ENCODE results near the gene RYR3.
"Not testable (repeated sequence)": the region's sequence is repeated elsewhere in the genome, so short reads cannot be mapped to it uniquely, and the experiment has no call there.

Gene RYR3

DNA sequence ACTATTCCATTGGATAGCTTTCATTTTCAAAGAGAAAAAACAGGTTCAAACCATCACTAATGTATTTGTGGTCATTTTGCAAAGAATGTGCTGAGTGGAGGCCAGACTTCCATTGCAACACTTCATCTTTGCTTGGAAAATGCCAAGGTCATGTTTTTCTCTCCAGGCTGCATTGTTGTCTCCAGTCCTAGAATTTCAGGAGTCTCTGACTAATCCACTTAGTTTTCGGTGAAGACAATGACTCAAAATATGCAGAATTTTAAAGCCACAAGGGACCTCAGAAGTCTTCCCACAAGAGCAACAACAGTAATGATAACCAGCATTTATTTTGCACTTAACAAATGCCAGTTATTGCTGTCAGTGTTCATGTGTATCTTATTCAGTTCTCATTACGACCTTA, 277.0 kb downstream of the RYR3 start:
- TF ChIP-seq, protein P1, sequence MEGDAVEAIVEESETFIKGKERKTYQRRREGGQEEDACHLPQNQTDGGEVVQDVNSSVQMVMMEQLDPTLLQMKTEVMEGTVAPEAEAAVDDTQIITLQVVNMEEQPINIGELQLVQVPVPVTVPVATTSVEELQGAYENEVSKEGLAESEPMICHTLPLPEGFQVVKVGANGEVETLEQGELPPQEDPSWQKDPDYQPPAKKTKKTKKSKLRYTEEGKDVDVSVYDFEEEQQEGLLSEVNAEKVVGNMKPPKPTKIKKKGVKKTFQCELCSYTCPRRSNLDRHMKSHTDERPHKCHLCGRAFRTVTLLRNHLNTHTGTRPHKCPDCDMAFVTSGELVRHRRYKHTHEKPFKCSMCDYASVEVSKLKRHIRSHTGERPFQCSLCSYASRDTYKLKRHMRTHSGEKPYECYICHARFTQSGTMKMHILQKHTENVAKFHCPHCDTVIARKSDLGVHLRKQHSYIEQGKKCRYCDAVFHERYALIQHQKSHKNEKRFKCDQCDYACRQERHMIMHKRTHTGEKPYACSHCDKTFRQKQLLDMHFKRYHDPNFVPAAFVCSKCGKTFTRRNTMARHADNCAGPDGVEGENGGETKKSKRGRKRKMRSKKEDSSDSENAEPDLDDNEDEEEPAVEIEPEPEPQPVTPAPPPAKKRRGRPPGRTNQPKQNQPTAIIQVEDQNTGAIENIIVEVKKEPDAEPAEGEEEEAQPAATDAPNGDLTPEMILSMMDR (IDR thresholded peaks at IDR 0.05; ENCODE audit: insufficient read depth, low read depth, low read length, missing control alignments), result no peak

DNA sequence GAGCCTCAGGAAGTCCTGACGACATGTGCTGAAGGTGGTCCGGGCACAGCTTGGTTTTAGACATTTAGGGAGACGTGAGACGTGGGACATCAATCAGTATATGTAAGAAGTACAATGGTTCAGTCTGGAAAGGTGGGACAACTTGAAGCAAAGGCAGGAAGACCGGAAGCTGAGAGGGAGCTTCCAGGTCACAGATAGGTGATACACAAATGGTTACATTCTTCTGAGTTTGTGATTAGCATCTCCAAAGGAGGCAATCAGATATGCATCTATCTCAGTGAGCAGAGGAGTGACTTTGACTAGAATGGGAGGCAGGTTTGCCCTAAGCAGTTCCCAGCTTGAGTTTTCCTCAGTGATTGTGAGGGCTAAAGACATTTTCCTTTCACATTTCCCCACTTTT, 282.1 kb downstream of the RYR3 start:
- H3K4me3 ChIP-seq (ENCODE audit: low read length), result no peak overlapping the region
- TF ChIP-seq, protein P1 (IDR thresholded peaks at IDR 0.05; ENCODE audit: insufficient read depth, low read depth, low read length, missing control alignments), result no peak
- no peak for DNase-seq (ENCODE audit: low read depth)

More for the DNA sequence above, 277.0 kb downstream of the RYR3 start:
- peak; percentile 48 for DNase-seq (ENCODE audit: low read depth)
- H3K4me3 ChIP-seq (ENCODE audit: low read length), result no peak overlapping the region

DNA sequence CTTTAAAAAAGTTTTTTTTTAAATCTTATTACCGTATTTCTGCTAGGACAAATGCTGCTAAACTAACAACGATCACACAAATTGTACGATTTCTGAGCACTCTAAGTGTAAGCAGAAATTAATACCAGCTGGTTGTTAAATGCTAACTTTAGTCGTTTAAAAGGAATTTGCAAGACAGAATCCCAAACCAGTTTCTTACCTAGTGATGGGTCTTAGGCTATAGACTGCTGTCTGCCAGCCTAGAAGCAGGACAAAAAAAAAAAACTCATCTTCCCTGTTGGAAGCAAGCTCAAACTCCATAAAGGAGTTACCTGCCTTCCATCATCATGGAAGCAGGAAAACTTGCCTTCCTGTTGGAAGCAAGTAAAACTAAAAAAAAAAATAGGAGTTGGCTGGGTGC, 287.6 kb downstream of the RYR3 start:
- DNase-seq (ENCODE audit: low read depth); H3K4me3 ChIP-seq (ENCODE audit: low read length): not testable (repeated sequence)

DNA sequence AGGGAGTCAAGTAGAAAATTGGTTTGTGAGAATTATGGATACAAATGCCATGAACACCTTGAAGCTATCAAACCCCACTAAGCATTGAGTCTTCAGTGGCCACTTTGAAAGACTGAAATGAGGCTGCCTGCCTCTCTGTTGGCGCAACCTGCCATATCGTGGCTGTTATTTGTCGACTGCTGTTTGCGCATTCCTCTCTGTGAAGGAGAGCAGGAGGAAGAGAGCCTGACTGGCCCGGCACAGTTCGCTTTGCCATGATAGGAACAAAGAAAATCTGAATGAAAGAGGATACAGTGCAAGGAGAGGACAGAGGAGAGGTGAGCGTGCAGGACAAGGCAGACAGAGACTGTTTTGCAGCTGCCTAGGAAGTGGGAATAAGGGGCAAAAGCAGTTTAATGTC, 289.4 kb downstream of the RYR3 start:
- TF ChIP-seq, protein P1 (IDR thresholded peaks at IDR 0.05; ENCODE audit: insufficient read depth, low read depth, low read length, missing control alignments), result no peak
- DNase-seq (ENCODE audit: low read depth), result no peak

DNA sequence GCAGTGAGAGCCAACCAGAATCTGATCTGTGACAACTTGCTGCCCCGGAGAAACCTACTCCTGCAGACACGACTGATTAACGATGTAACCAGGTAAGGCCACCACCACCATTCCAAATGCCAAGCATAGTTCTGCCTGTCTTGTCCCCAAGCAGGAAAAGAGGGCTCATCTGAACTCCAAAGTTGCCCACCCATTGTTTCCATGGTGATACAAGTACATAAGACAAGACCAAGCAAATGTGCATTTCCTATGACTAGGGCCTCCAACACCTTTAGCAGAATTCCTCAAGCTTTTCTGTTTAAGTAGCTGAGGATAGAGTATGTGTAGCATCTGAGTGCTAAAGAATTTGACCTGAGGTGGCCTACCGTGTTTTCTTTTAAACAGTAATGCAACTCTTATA, 290.7 kb downstream of the RYR3 start:
- no peak overlapping the region for H3K4me3 ChIP-seq (ENCODE audit: low read length)
- TF ChIP-seq, protein P1 (IDR thresholded peaks at IDR 0.05; ENCODE audit: insufficient read depth, low read depth, low read length, missing control alignments), result no peak
- DNase-seq (ENCODE audit: low read depth), result no peak

More for the DNA sequence above, 289.4 kb downstream of the RYR3 start:
- H3K4me3 ChIP-seq (ENCODE audit: low read length), result no peak overlapping the region

DNA sequence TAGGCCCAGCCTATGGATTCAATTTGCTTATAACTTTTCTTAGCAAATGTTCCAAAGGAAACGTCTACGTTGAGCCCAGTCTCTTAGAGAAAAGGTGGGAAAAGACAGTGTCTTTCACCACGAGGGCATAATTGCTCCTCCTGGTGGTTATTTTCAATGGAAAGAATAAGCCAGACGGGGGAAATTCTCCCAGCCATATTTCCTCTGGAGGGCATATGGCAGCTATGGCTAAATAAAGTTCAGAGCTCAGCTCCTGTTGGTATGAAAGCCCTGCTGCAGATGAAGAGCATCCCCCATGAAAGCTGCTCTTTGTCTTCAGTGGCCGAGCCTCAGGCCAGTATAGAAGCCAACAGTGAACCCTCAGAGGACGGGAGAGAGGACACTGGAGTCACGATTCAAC, 297.9 kb downstream of the RYR3 start:
- TF ChIP-seq, protein P1 (IDR thresholded peaks at IDR 0.05; ENCODE audit: insufficient read depth, low read depth, low read length, missing control alignments), result peak; percentile 40
- H3K4me3 ChIP-seq (ENCODE audit: low read length), result no peak overlapping the region
- DNase-seq (ENCODE audit: low read depth), result peak; percentile 24

DNA sequence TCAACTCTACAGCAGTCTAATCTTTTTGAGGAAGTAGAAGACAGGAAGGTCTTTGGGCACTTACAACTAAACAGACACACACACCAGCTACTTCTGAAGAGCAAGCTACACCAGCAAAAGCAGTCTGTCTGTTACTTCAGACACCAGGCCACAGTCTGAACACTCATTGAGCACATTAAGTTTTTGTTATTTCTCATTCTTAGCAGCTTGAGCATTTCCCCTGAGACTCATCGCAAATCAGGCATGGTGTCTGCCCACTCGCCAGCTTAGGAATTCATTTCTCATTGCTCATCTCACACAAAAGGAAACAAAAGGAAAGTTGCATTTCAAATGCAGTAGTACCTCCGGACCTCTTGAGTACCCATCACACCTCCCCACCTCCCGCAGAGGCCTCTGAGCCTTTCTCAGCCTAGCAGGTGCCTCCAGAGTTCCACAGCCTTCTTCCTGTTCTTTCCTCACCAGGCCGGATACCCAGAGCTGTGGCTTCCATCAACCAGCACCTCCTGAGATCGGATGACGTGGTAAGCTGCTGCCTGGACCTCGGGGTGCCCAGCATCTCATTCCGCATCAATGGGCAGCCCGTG, 302.0 kb downstream of the RYR3 start:
- TF ChIP-seq, protein P1 (IDR thresholded peaks at IDR 0.05; ENCODE audit: insufficient read depth, low read depth, low read length, missing control alignments), result no peak
- no peak for DNase-seq (ENCODE audit: low read depth)
- H3K4me3 ChIP-seq (ENCODE audit: low read length), result no peak overlapping the region

Measured in epithelial cell of esophagus (primary cell).